ENCODE data around the gene BTAF1. TPM values are rescaled to one million over a fixed set of nuclear protein-coding genes. Genes with fewer than 3 reads are reported as not detected.

The BTAF1 gene
- total RNA-seq, 1 donor from 2014 or later: 24.2 TPM

GRCh38 chr10:91908337-91909116 is 15.0 kb upstream of the BTAF1 start:
- DNase-seq (ENCODE audit: low spot score): peak; percentile 72

- no peak for DNase-seq (ENCODE audit: low spot score)
Measured at GRCh38 chr10:91909117-91909677, 14.4 kb upstream of the BTAF1 start, which contains the start of gene FGFBP3. Gene FGFBP3 (minus strand): TSS chr10:91909486. CDS start chr10:91908969, 517 bp downstream.

GRCh38 chr10:91910467-91910866 is 13.1 kb upstream of the BTAF1 start:
- no peak for DNase-seq (ENCODE audit: low spot score)

- no peak for DNase-seq (ENCODE audit: low spot score)
Measured at GRCh38 chr10:91919651-91920050, 3.9 kb upstream of the BTAF1 start.

- DNase-seq (ENCODE audit: low spot score): no peak
Measured at GRCh38 chr10:91924212-91925021, 847 bp downstream of the BTAF1 start.

- no peak for DNase-seq (ENCODE audit: low spot score)
Measured at GRCh38 chr10:91925022-91925320, 1.4 kb downstream of the BTAF1 start.

GRCh38 chr10:91930939-91931338 is 7.4 kb downstream of the BTAF1 start:
- no peak for DNase-seq (ENCODE audit: low spot score)

GRCh38 chr10:91931526-91932190 is 8.1 kb downstream of the BTAF1 start:
- DNase-seq (ENCODE audit: low spot score): no peak

- no peak for DNase-seq (ENCODE audit: low spot score)
Measured at GRCh38 chr10:91932737-91933136, 9.2 kb downstream of the BTAF1 start.

GRCh38 chr10:91935886-91936285 is 12.3 kb downstream of the BTAF1 start:
- DNase-seq (ENCODE audit: low spot score): no peak

GRCh38 chr10:91939653-91940052 is 16.1 kb downstream of the BTAF1 start:
- DNase-seq (ENCODE audit: low spot score): no peak

GRCh38 chr10:91941426-91941825 is 17.9 kb downstream of the BTAF1 start:
- DNase-seq (ENCODE audit: low spot score): no peak

- DNase-seq (ENCODE audit: low spot score): no peak
Measured at GRCh38 chr10:91944880-91945630, 21.5 kb downstream of the BTAF1 start.

GRCh38 chr10:91953600-91954160 is 30.1 kb downstream of the BTAF1 start:
- DNase-seq (ENCODE audit: low spot score): no peak

- no peak for DNase-seq (ENCODE audit: low spot score)
Measured at GRCh38 chr10:91955114-91955513, 31.5 kb downstream of the BTAF1 start.

- no peak for DNase-seq (ENCODE audit: low spot score)
Measured at GRCh38 chr10:91957091-91957490, 33.5 kb downstream of the BTAF1 start.

GRCh38 chr10:91969297-91969696 is 45.7 kb downstream of the BTAF1 start:
- DNase-seq (ENCODE audit: low spot score): no peak

GRCh38 chr10:91974960-91975359 is 51.4 kb downstream of the BTAF1 start:
- DNase-seq (ENCODE audit: low spot score): no peak

- DNase-seq (ENCODE audit: low spot score): no peak
Measured at GRCh38 chr10:91975438-91975837, 51.9 kb downstream of the BTAF1 start.

- DNase-seq (ENCODE audit: low spot score): no peak
Measured at GRCh38 chr10:91976317-91977051, 52.9 kb downstream of the BTAF1 start.
